Stimulated activated CD8-positive, alpha-beta memory T cell treated with anti-CD3 and anti-CD28 coated beads, Interleukin-7, amount 100 ng/mL, for 48 hours (primary cell): Measurements from ENCODE around the gene TRAF7.

Experiments
- DNase-seq, 2 donors: peaks; one replicate each; pipeline ENCODE4 v3.0.0-alpha.2; 2020; ENCODE audit warnings: low read depth in 1 of 2; ENCODE audit errors: extremely low read depth in 1 of 2

Gene TRAF7

GRCh38 chr16:2163211-2163881 lies 7.8 kb downstream of the TRAF7 start:
- DNase-seq = no peak

DNA sequence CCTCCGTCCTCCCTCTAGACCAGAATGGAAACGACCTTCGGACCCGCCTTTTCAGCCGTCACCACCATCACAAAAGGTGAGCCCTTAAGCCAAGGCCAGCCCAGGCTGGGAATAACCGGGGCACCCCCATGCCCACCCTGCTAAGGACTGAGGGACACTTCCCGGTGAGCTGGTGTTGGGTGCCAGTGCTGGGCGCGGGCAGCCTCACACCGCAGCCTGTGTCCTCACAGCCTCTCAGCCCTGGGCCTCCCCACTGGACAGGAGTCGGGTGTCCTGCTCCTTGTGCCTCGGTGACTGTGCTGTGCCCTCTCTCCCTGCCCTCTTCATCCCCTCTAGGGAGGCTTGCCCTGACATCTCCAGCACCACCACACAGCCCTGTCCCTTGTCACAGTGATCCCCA lies 10.3 kb downstream of the TRAF7 start:
- DNase-seq = no peak

DNA sequence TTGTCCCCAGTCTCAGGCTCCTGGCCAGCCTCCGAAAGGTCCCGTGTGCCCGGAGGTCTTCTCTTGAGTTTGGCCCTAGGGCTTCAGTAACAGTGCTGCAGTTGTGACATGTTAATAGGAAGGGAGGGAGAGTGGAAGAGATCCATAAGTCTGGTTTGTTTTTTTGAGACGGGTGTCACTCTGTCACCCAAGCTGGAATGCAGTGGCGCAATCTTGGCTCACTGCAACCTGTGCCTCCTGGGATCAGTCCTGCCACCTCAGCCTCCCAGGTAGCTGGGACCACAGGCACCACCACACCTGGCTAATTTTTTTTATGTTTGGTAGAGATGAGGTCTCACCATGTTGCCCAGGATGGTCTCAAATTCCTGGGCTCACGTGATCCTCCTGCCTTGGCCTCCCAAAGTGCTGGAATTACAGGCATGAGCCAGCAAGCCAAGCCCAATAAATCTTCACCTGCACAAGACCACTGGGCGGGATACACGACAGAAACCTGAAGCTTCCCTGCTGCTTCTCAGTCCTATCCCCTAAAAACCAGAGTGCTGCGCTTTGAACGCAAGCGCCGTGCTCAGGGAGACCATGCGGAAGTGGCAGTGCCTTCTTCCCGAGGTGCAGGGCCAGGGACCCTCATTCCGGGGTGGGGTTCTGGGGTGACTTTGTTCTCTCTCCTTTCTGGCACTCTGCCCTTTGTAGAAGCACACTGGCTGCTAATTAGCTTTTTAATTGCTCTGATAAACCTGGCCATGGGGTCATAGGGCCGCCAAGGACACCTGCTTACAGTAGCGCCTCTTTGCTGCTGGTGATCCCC lies 10.9 kb downstream of the TRAF7 start:
- no peak for DNase-seq

DNA sequence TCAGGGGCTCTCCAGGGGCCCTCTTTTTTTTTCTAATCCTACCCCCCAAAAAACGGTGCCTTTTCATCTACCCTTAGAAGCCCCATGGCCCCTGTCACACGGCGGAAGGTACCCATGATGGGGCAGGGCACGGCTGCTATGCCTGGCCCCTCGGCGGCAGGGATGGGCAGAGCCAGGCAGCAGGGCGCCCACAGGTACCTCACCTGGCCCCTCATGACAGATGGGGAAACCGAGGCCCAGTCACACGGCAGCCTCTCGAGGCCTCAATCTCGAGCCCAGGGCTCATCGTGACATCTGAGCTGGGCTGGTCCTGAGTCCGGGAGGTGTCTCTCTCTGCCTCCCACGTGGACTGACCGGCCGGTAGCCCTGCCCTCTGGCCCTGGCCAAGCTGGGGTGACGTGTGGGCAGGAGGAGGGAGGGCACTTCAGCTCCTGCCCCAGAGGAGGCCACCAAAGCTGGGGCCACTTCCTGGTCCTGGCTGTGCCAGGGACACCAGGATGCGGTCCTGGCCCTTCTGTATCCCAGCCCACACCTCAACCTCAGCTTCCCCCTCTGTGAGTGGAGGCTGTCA lies 11.6 kb downstream of the TRAF7 start:
- DNase-seq = no peak

- no peak for DNase-seq
Measured at GRCh38 chr16:2170080-2170479, 14.5 kb downstream of the TRAF7 start.

DNA sequence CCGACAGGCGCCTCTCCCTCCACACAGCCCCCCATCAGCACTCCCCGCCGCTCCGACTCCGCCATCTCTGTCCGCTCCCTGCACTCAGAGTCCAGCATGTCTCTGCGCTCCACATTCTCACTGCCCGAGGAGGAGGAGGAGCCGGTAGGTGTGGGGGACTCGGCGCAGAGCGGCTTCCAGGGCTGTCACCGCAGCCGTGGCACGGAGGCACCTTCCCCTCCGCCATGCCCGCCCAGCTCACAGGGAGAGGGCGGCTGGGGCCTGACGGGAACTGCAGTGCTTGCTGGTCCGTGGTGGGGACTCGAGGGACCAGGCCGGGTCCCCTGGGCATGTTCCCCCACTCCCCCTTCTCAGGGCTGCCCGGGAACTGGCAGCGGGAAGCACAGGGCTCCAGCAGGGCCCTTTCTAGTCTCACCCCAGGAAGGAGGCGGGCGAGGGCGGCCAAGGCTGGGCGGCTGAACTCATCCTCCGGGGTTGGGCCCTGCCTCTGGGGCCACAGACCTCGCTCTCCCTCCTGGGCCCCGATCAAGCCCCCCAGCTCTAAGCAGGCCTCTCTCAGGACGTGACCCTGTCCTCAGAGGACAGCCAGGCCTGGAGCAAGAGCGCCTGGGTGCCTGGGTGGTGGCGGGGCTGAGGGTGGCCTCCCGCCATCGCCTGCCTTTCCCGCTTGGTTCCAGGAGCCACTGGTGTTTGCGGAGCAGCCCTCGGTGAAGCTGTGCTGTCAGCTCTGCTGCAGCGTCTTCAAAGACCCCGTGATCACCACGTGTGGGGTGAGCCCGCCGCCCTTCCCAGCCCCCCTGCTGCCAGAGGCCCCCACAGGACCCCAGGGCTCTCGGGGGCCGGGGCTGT lies 15.2 kb downstream of the TRAF7 start:
- DNase-seq = no peak

DNA sequence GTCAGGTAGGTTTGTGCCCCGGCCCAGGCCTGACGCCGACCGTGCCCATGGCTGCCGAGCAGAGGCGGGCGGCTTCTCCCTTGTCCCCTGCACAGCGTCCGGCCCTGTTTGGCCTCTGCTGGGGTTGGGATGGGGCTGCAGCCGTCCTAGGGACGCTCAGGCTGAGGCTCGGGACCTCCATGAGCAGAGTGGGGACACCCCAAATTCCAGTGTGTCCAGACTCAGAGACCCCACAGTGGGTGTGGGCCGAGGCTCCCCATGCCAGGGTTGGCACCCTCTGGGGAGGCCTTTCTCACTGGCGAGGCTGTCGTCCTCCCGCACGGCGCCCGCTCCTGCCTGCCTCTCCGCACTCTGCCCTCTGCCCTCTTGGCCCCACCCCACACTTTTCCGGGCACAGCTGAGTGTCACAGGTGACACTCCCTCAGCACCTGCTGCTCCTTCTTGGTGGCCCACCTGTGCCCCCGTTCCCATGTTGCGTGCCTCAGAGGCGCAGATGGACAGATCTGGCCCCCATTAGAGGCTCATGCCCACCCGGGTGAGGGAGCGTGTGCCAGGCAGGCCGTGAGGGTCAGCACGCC lies 16.1 kb downstream of the TRAF7 start:
- DNase-seq = no peak

GRCh38 chr16:2172688-2173335 lies 17.2 kb downstream of the TRAF7 start:
- DNase-seq = no peak

- no peak for DNase-seq
Measured at GRCh38 chr16:2173366-2173765, 17.8 kb downstream of the TRAF7 start.

DNA sequence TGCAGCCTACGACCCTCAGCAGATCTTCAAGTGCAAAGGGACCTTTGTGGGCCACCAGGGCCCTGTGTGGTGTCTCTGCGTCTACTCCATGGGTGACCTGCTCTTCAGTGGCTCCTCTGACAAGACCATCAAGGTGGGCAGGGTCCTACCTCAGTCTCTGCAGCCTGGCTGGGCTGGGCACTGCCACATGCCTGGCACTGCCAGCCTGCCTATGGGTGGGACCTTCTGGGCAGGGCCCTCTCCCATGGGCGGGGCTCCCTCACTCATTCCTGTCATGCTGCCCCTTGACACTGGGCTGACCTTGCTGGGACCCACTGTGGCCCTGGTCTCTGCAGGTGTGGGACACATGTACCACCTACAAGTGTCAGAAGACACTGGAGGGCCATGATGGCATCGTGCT lies 18.3 kb downstream of the TRAF7 start:
- DNase-seq = no peak

DNA sequence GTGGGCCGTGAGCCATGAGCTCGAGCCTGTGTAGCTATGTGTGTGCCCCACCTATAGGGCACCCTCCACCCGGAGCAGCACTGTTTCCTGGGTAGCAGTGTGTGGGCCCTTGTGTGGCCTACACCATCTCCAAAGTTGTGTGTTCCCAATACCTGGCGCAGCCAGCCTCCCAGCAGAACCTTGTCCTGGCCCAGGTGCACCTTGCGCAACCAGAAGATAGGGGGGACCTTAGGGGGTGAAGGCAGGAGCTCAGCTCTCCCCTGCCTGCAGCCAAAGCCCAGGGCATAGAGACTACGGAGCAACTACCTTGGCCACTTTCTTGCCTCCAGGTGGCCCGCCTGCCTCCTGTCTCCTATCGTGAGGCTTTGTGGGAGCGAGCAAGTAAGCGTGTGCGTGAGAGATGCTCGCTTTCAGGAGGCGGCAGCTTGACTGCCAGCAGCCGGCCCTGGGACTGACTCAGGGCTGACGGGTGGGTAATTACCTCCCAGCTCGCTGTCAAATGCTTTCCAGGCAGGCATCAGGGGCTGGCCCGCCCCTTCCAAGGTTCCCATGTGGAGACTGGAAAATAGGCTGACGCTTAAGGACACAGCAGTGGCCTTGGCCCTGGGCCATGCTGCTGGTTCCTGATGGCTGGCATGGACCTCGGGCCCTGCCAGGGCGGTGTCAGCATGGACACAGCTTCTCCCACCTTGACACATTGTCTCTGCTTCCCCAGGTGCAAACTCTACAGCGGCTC lies 19.0 kb downstream of the TRAF7 start:
- no peak for DNase-seq

- DNase-seq = no peak
Measured at GRCh38 chr16:2175454-2175853, 19.9 kb downstream of the TRAF7 start.

DNA sequence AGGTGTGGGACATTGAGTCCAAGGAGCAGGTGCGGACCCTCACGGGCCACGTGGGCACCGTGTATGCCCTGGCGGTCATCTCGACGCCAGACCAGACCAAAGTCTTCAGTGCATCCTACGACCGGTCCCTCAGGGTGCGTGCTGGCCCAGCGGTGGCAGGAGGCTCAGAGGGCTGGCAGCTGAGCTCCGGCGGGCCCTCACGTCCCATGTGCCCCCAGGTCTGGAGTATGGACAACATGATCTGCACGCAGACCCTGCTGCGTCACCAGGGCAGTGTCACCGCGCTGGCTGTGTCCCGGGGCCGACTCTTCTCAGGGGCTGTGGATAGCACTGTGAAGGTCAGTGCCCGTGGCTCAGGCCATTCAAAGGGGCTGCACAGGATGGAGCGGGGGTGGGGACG lies 20.5 kb downstream of the TRAF7 start:
- DNase-seq = no peak

GRCh38 chr16:2177101-2177500 lies 21.5 kb downstream of the TRAF7 start:
- no peak for DNase-seq

- DNase-seq = no peak
Measured at GRCh38 chr16:2177561-2177960, 22.0 kb downstream of the TRAF7 start.

DNA sequence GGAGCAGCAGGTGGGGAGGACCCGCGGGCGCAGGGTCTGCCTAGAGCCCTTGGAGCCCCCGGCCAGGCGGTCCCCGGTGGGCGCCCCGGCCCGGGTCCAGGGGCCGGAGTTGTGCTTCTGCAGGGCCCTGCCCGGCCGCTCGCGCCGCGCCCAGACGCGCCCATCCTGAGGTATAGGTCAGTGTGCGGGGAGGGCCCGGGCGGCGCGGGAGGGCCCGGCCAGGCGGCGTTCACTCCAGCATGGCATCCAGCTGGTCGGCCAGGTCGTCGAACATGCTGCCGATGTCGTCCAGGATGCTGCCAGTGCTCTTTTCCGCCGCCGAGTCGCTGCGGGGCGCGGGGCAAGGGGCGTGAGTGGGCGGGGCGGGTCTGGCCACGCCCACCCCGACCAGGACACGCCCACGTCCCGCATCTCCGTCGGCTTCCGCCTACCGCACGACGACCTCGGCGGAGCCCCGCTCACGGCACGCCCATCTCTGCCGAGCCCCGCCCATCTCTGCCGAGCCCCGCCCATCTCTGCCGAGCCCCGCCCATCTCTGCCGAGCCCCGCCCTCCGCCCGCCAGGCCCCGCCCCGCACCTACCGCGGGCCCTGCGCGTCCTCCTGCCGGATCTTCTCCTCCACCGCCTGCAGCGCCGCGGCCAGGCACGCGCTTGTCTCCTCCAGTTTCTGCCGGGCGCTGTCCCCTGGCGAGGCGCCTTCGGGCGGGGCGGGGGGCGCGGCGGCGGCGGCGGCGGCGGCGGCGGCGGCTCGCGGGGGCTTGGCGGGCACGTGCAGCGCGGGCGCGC lies 22.9 kb downstream of the TRAF7 start:
- peak in 1 of 2 donors; percentile 17 for DNase-seq

DNA sequence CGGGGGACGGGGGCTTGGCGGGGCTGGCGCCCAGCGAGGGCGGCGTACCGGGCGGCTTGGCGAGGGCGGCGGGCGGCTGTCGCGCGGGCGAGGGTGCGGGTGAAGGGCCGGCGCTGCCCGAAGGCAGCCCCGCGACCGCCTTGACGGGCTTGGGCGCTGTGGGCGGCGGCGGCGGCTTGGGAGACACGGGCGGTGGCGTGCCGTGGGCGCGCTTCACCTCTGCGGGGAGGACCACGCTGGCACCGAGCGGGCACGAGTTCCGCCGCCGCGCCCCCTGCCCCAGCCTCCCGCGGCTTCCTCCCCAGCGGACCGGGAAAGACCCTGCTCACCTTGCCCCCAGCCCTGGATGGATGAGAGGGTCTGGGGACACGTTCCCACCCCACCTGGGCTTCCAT lies 23.5 kb downstream of the TRAF7 start:
- no peak for DNase-seq

DNA sequence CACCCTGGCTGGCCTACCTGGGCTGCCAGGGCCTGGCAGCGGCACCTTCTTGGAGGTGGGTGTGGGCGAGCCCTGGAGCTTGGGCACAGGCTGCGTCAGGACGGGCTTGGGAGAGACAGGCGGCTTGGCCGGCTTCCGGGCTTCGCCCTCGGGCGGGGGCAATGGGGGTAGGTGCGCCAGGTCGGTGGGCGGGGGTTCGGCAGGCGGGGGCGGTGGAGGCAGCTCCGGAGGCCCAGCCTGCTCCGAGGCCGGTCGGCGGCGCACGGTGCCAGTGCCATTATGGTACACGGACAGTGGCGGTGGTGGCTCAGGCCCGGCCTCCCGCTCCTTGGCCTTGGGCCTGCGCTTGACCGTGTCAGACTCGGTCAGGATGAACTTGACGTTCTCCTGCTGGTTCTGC lies 24.0 kb downstream of the TRAF7 start:
- no peak for DNase-seq

DNA sequence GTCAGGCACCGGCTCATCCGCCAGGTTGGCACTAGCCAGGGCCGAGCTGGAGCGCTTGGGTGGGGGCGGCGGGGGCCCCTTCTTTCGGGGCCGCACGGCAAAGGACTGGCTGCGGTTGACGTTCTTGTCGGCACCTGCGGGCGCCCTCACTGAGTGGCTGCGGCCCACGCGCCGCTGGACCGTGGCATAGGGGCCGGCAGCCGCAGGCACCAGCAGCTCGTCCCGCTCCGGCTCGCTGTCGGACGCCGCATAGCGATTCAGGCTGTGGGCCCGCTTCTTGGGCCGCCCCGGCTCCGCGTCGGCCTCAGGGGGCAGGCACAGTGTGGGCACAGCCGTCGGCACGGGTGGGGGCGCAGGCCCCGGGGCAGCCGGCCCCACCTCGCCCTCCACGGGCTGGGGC lies 24.9 kb downstream of the TRAF7 start:
- no peak for DNase-seq
